Measurements from ENCODE around the gene C1RL. TPM values are rescaled to one million over a fixed set of nuclear protein-coding genes. Genes with fewer than 3 reads are reported as not detected.
A peak's percentile ranks its signal among the peaks of the same experiment; 100 is the strongest.

Gene C1RL
- total RNA-seq, 2 experiments from 2014 or later, result 10.3 to 11.5 TPM

GRCh38 chr12:7122811-7123769, 14.1 kb upstream of the C1RL start:
- H3K4me1 Mint-ChIP-seq (ENCODE audit: low read depth), result no peaks in the 10 kb centered on the region
- H3K9me3 Mint-ChIP-seq, result no peaks in the 10 kb centered on the region
- H3K27me3 Mint-ChIP-seq (ENCODE audit: low read depth), result no peaks in the 10 kb centered on the region
- peaks cover under 1% of the 10 kb centered on the region for H3K36me3 Mint-ChIP-seq (ENCODE audit: low read depth)
- DNase-seq, result no peak
- intact Hi-C loops (cut with micrococcal nuclease), result no loop called here
- CTCF ChIA-PET, result interaction anchor here (0.6 to 1.5 kb wide), 2 partner anchors 10 to 24 kb away, joined by 3 to 6 read pairs; no protein-coding TSS in a partner anchor
- no peak overlapping the region for H3K4me3 Mint-ChIP-seq
- no peak overlapping the region for H3K27ac Mint-ChIP-seq

- Mint-ChIP-seq H3K4me3 (no peak overlapping the region), H3K27ac (no peak overlapping the region), H3K36me3 (ENCODE audit: low read depth) (peaks cover 5% of the 10 kb centered on the region), H3K27me3 (ENCODE audit: low read depth) (no peaks in the 10 kb centered on the region), H3K9me3 (no peaks in the 10 kb centered on the region), H3K4me1 (ENCODE audit: low read depth) (no peaks in the 10 kb centered on the region)
- DNase-seq, result no peak
- CTCF ChIA-PET, result interaction anchor here (1.3 kb wide), 1 partner anchor 14 kb away, joined by 3 read pairs; no protein-coding TSS in a partner anchor
- intact Hi-C loops (cut with micrococcal nuclease), result no loop called here
Observed at GRCh38 chr12:7121324-7121723, 12.3 kb upstream of the C1RL start.

GRCh38 chr12:7120166-7120565, 11.2 kb upstream of the C1RL start:
- intact Hi-C loops (cut with micrococcal nuclease), result no loop called here
- Mint-ChIP-seq H3K4me1 (ENCODE audit: low read depth) (no peaks in the 10 kb centered on the region), H3K36me3 (ENCODE audit: low read depth) (peaks cover 5% of the 10 kb centered on the region), H3K27me3 (ENCODE audit: low read depth) (no peaks in the 10 kb centered on the region), H3K27ac (no peak overlapping the region), H3K9me3 (no peaks in the 10 kb centered on the region), H3K4me3 (no peak overlapping the region)
- DNase-seq, result no peak
- CTCF ChIA-PET, result interaction anchor here (0.5 to 1.2 kb wide), 2 partner anchors 9 to 1539 kb away, joined by 3 to 4 read pairs; no protein-coding TSS in a partner anchor

DNA sequence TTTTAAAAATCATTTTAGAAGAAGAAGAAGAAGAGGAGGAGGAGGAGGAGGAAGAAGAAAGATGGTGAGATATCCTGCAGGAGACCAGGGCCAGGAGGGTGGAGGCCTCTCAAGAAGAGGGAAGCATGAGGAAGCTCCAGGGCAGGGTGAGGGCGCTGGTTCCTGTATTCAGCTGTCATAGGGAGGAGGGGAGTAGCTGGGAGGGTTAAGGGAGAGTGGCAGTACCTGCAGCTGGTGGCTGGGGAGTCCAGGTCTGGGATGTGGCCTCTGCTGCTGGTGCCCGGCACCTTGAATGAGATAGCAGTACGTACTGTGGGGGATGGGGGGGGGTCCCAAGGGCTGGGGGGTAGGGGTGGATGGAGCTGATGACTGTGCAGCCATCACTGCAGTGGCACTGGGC, 9.9 kb upstream of the C1RL start:
- no peak for DNase-seq
- Mint-ChIP-seq H3K4me1 (ENCODE audit: low read depth) (no peaks in the 10 kb centered on the region), H3K9me3 (no peaks in the 10 kb centered on the region), H3K36me3 (ENCODE audit: low read depth) (peaks cover 5% of the 10 kb centered on the region), H3K27me3 (ENCODE audit: low read depth) (no peaks in the 10 kb centered on the region), H3K27ac (no peak overlapping the region), H3K4me3 (no peak overlapping the region)
- intact Hi-C loops (cut with micrococcal nuclease), result no loop called here
- CTCF ChIA-PET, result no interaction called here

GRCh38 chr12:7117670-7118069, 8.7 kb upstream of the C1RL start:
- Mint-ChIP-seq H3K4me3 (no peak overlapping the region), H3K9me3 (no peaks in the 10 kb centered on the region), H3K36me3 (ENCODE audit: low read depth) (peaks cover 5% of the 10 kb centered on the region), H3K27ac (no peak overlapping the region), H3K27me3 (ENCODE audit: low read depth) (no peaks in the 10 kb centered on the region), H3K4me1 (ENCODE audit: low read depth) (peaks cover 4% of the 10 kb centered on the region)
- intact Hi-C loops (cut with micrococcal nuclease), result no loop called here
- CTCF ChIA-PET, result no interaction called here
- DNase-seq, result no peak

- Mint-ChIP-seq H3K27me3 (ENCODE audit: low read depth) (no peaks in the 10 kb centered on the region), H3K9me3 (no peaks in the 10 kb centered on the region), H3K36me3 (ENCODE audit: low read depth) (peaks cover 5% of the 10 kb centered on the region), H3K4me3 (no peak overlapping the region), H3K4me1 (ENCODE audit: low read depth) (peaks cover 4% of the 10 kb centered on the region), H3K27ac (no peak overlapping the region)
- CTCF ChIA-PET, result no interaction called here
- no peak for DNase-seq
- intact Hi-C loops (cut with micrococcal nuclease), result no loop called here
Observed at GRCh38 chr12:7116916-7117315, 7.9 kb upstream of the C1RL start.

- Mint-ChIP-seq H3K36me3 (ENCODE audit: low read depth) (peaks cover 5% of the 10 kb centered on the region), H3K4me3 (no peak overlapping the region), H3K27me3 (ENCODE audit: low read depth) (no peaks in the 10 kb centered on the region), H3K9me3 (no peaks in the 10 kb centered on the region), H3K4me1 (ENCODE audit: low read depth) (peaks cover 4% of the 10 kb centered on the region), H3K27ac (no peak overlapping the region)
- no peak for DNase-seq
- CTCF ChIA-PET, result interaction anchor here (0.6 kb wide), 1 partner anchor 272 kb away, joined by 3 read pairs; no protein-coding TSS in a partner anchor
- intact Hi-C loops (cut with micrococcal nuclease), result no loop called here
Observed at GRCh38 chr12:7116196-7116595, 7.2 kb upstream of the C1RL start.

- peaks cover 4% of the 10 kb centered on the region for H3K4me1 Mint-ChIP-seq (ENCODE audit: low read depth)
- CTCF ChIA-PET, result no interaction called here
- H3K4me3 Mint-ChIP-seq, result no peak overlapping the region
- no peak for DNase-seq
- intact Hi-C loops (cut with micrococcal nuclease), result no loop called here
- no peaks in the 10 kb centered on the region for H3K27me3 Mint-ChIP-seq (ENCODE audit: low read depth)
- H3K27ac Mint-ChIP-seq, result no peak overlapping the region
- H3K36me3 Mint-ChIP-seq (ENCODE audit: low read depth), result peaks cover 5% of the 10 kb centered on the region
- H3K9me3 Mint-ChIP-seq, result no peaks in the 10 kb centered on the region
Observed at GRCh38 chr12:7114851-7115250, 5.8 kb upstream of the C1RL start.

DNA sequence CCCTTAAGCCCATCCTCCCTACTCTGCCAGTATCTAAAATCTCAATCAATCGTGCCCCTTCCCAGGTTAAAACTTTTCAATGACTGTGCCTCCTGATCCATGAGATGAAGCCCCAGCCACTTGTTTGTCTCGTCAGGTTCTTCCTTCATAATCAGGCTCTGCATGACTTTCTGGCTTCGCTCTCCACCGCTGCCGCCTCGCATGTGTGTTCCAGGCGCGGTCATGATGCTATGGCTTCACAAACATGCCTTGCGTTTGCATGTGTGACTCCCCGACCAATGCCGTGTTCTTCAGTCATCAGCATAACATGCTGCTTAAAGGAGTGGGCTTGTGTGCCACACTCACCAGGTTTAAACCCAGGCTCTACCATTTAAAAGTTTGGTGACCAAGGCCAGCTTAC, 5.0 kb upstream of the C1RL start:
- intact Hi-C loops (cut with micrococcal nuclease), result no loop called here
- Mint-ChIP-seq H3K4me3 (no peak overlapping the region), H3K4me1 (ENCODE audit: low read depth) (peaks cover 9% of the 10 kb centered on the region), H3K27me3 (ENCODE audit: low read depth) (no peaks in the 10 kb centered on the region), H3K9me3 (no peaks in the 10 kb centered on the region), H3K36me3 (ENCODE audit: low read depth) (peaks cover 5% of the 10 kb centered on the region), H3K27ac (no peak overlapping the region)
- DNase-seq, result no peak
- CTCF ChIA-PET, result interaction anchor here (0.6 to 2.4 kb wide), 14 partner anchors 9 to 354 kb away, joined by 3 to 12 read pairs (median 4); no protein-coding TSS in a partner anchor

GRCh38 chr12:7113389-7113871, 4.4 kb upstream of the C1RL start:
- DNase-seq, result peak; percentile 58
- Mint-ChIP-seq H3K4me1 (ENCODE audit: low read depth) (peaks cover 9% of the 10 kb centered on the region), H3K9me3 (no peaks in the 10 kb centered on the region), H3K27ac (no peak overlapping the region), H3K36me3 (ENCODE audit: low read depth) (peaks cover 8% of the 10 kb centered on the region), H3K27me3 (ENCODE audit: low read depth) (no peaks in the 10 kb centered on the region), H3K4me3 (no peak overlapping the region)
- intact Hi-C loops (cut with micrococcal nuclease), result loop anchor here (1.0 to 2.0 kb wide), 2 partner anchors 21 to 189 kb away; partner anchors contain the start of gene C1R
- CTCF ChIA-PET, result interaction anchor here (0.6 to 2.4 kb wide), 23 partner anchors 10 to 354 kb away, joined by 3 to 12 read pairs (median 5); partner anchors contain the start of gene LPCAT3

DNA sequence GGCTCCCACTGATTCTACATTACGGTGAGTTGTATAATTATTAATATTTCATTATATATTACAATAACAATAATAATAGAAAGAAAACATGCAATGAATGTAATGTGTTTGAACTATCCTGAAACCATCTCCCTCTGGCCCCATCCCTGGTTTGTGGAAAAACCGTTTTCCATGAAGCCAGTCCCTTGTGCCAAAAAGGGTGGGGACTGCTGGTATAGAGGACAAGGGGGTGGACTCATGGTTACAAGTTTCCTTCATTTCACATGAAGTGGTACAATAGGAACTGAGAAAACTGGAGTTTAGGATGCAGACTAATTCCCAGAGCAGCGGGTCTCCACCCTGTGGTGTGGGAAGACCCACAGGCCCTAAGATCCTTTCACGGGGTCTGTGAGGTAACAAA, 3.0 kb upstream of the C1RL start:
- no peaks in the 10 kb centered on the region for H3K9me3 Mint-ChIP-seq
- intact Hi-C loops (cut with micrococcal nuclease), result loop anchor here (2.0 kb wide), 1 partner anchor 19 kb away; the partner anchor contains the start of gene C1R
- H3K4me1 Mint-ChIP-seq (ENCODE audit: low read depth), result peaks cover 16% of the 10 kb centered on the region
- H3K36me3 Mint-ChIP-seq (ENCODE audit: low read depth), result peaks cover 8% of the 10 kb centered on the region
- no peaks in the 10 kb centered on the region for H3K27me3 Mint-ChIP-seq (ENCODE audit: low read depth)
- H3K27ac Mint-ChIP-seq, result no peak overlapping the region
- CTCF ChIA-PET, result interaction anchor here (0.5 to 5.3 kb wide), 17 partner anchors 8 to 665 kb away, joined by 3 to 30 read pairs (median 5); partner anchors contain the start of genes C1R and LPCAT3
- no peak for DNase-seq
- no peak overlapping the region for H3K4me3 Mint-ChIP-seq

GRCh38 chr12:7110661-7111060, 1.6 kb upstream of the C1RL start:
- H3K9me3 Mint-ChIP-seq, result peaks cover 12% of the 10 kb centered on the region
- H3K27me3 Mint-ChIP-seq (ENCODE audit: low read depth), result no peaks in the 10 kb centered on the region
- CTCF ChIA-PET, result interaction anchor here (0.8 to 5.3 kb wide), 11 partner anchors 9 to 166 kb away, joined by 3 to 30 read pairs (median 3); partner anchors contain the start of genes C1R and LPCAT3
- H3K4me1 Mint-ChIP-seq (ENCODE audit: low read depth), result peaks cover 28% of the 10 kb centered on the region
- H3K4me3 Mint-ChIP-seq, result no peak overlapping the region
- intact Hi-C loops (cut with micrococcal nuclease), result no loop called here
- H3K27ac Mint-ChIP-seq, result no peak overlapping the region
- no peak for DNase-seq
- peaks cover 17% of the 10 kb centered on the region for H3K36me3 Mint-ChIP-seq (ENCODE audit: low read depth)
